H1 (cell line): ENCODE results near the gene GJD2. TPM values are rescaled to one million over a fixed set of nuclear protein-coding genes. Genes with fewer than 3 reads are reported as not detected.

Experiments
- CTCF ChIA-PET: fragments of 300-600 bp; sonication (Branson Sonifier 250); formaldehyde crosslinking; loops from one replicate; lab custom pipeline; 2021; ENCODE audit not compliant: partially characterized antibody; lab: Charles Lee
- POLR2A ChIA-PET: fragments of 300-600 bp; sonication (Branson Sonifier 250); formaldehyde crosslinking; loops from one replicate; lab custom pipeline; 2021; ENCODE audit warnings: inconsistent platforms; ENCODE audit not compliant: partially characterized antibody; lab: Charles Lee
- DNase-seq, 2 experiments: peaks; one replicate each; pipeline versions ENCODE4 v3.0.0 to v3.0.0-alpha.2; 2010 to 2022; ENCODE audit warnings: low spot score in 2 of 2, low read depth in 1 of 2, mixed read lengths in 1 of 2
- FAIRE-seq: peaks from 2 replicates; lab custom pipeline; 2011; peaks lifted over from hg19 to GRCh38; lab: Jason Lieb, UNC
- H2AFZ ChIP-seq: 2 replicates; pipeline ENCODE4 v1.8.1; 2012; ENCODE audit warnings: low read length, inconsistent platforms
- H2AK5ac ChIP-seq: 2 replicates; pipeline ENCODE4 v1.6.1; 2013; ENCODE audit warnings: low read depth, low read length
- H2BK120ac ChIP-seq: replicated peaks from 2 replicates; pipeline ENCODE3; 2013; ENCODE audit warnings: low read depth, low read length, inconsistent platforms
- H2BK12ac ChIP-seq: 2 replicates; pipeline ENCODE4 v1.6.1; 2013; ENCODE audit warnings: low read depth, low read length
- H2BK15ac ChIP-seq: 2 replicates; pipeline ENCODE4 v1.6.1; 2013; ENCODE audit warnings: low read length
- H2BK20ac ChIP-seq: 2 replicates; pipeline ENCODE4 v1.6.1; 2013; ENCODE audit warnings: low read length
- H2BK5ac ChIP-seq: 2 replicates; pipeline ENCODE4 v1.6.1; 2013; ENCODE audit warnings: low read depth, low read length
- H3K14ac ChIP-seq: 2 replicates; pipeline ENCODE4 v1.6.1; 2013; ENCODE audit warnings: inconsistent platforms; ENCODE audit not compliant: insufficient read length
- H3K18ac ChIP-seq: 2 replicates; pipeline ENCODE4 v1.6.1; 2013; ENCODE audit warnings: low read length; ENCODE audit errors: extremely low read depth
- H3K23ac ChIP-seq: 2 replicates; pipeline ENCODE4 v1.6.1; 2013; ENCODE audit warnings: inconsistent platforms; ENCODE audit not compliant: insufficient read length
- H3K23me2 ChIP-seq: 2 replicates; pipeline ENCODE4 v1.6.1; 2013; ENCODE audit warnings: low read depth, low read length
- H3K27ac ChIP-seq: 2 replicates; pipeline ENCODE4 v1.6.1; 2011; ENCODE audit warnings: low read depth, low read length, inconsistent platforms
- H3K27me3 ChIP-seq, 4 experiments: replicated peaks in 1 of 4; 1 replicate in 1 of 4; 2 replicates in 3 of 4; pipeline versions ENCODE4 v1.6.1 to v1.8.1; 2011 to 2013; ENCODE audit warnings: low read length in 3 of 4, mild to moderate bottlenecking in 3 of 4, inconsistent platforms in 2 of 4, mixed read lengths in 2 of 4, moderate library complexity in 1 of 4; ENCODE audit not compliant: control insufficient read depth in 3 of 4, insufficient read depth in 3 of 4; ENCODE audit errors: extremely low read depth in 1 of 4
- H3K36me3 ChIP-seq, 4 experiments: 2 replicates each; pipeline versions ENCODE4 v1.6.1 to v1.8.1; 2011 to 2013; ENCODE audit warnings: mild to moderate bottlenecking in 4 of 4, low read length in 3 of 4, moderate library complexity in 2 of 4, control low read depth in 1 of 4, inconsistent platforms in 1 of 4; ENCODE audit not compliant: insufficient read depth in 4 of 4, control insufficient read depth in 2 of 4
- H3K4ac ChIP-seq: replicated peaks from 2 replicates; pipeline ENCODE3; 2013; ENCODE audit warnings: low read length, low read depth, mixed read lengths, inconsistent platforms; ENCODE audit not compliant: insufficient read length
- H3K4me1 ChIP-seq, 4 experiments: replicated peaks in 1 of 4; 1 replicate in 1 of 4; 2 replicates in 3 of 4; pipeline versions ENCODE4 v1.6.1 to v1.8.1; 2011 to 2013; ENCODE audit warnings: low read length in 3 of 4, inconsistent platforms in 2 of 4, mixed read lengths in 1 of 4; ENCODE audit not compliant: insufficient read depth in 4 of 4, control insufficient read depth in 3 of 4
- H3K4me2 ChIP-seq, 2 experiments: 2 replicates each; pipeline versions ENCODE4 v1.6.1 to v1.8.1; 2011 to 2013; ENCODE audit warnings: low read depth in 2 of 2, low read length in 2 of 2, control low read depth in 1 of 2, inconsistent platforms in 1 of 2, mild to moderate bottlenecking in 1 of 2; ENCODE audit not compliant: insufficient read depth in 1 of 2
- H3K4me3 ChIP-seq, 4 experiments: fragments of 200-600, 300-600 bp in 1 of 4; sonication (generic), shearing (Covaris generic), sonication (Bioruptor Twin) in 1 of 4; 2 replicates each; pipeline versions ENCODE4 v1.5.1 to v1.8.1; 2011 to 2016; ENCODE audit warnings: low read length in 4 of 4, low read depth in 3 of 4, control low read depth in 2 of 4, inconsistent platforms in 2 of 4, mild to moderate bottlenecking in 2 of 4, mixed read lengths in 1 of 4, moderate library complexity in 1 of 4; ENCODE audit not compliant: insufficient read depth in 2 of 4; ENCODE audit errors: extremely low read depth in 1 of 4
- H3K56ac ChIP-seq: replicated peaks from 2 replicates; pipeline ENCODE3; 2013; ENCODE audit warnings: low read depth, mild to moderate bottlenecking, mixed read lengths, low read length, inconsistent platforms; ENCODE audit not compliant: insufficient read length
- H3K79me1 ChIP-seq: 2 replicates; pipeline ENCODE4 v1.6.1; 2013; ENCODE audit warnings: low read depth, low read length, control low read depth
- H3K79me2 ChIP-seq, 2 experiments: 2 replicates each; pipeline versions ENCODE4 v1.6.1 to v1.8.1; 2012 to 2013; ENCODE audit warnings: low read length in 2 of 2, mild to moderate bottlenecking in 2 of 2, inconsistent platforms in 1 of 2; ENCODE audit not compliant: insufficient read depth in 2 of 2, control insufficient read depth in 1 of 2
- H3K9ac ChIP-seq, 4 experiments: replicated peaks in 1 of 4; 1 replicate in 1 of 4; 2 replicates in 3 of 4; pipeline versions ENCODE4 v1.6.1 to v1.8.1; 2011 to 2013; ENCODE audit warnings: low read depth in 3 of 4, low read length in 3 of 4, control low read depth in 2 of 4, mild to moderate bottlenecking in 2 of 4, moderate library complexity in 2 of 4, inconsistent platforms in 1 of 4; ENCODE audit errors: extremely low read depth in 1 of 4
- H3K9me3 ChIP-seq, 2 experiments: 2 replicates each; pipeline versions ENCODE4 v1.6.1 to v1.8.1; 2012 to 2013; ENCODE audit warnings: mild to moderate bottlenecking in 2 of 2, moderate library complexity in 2 of 2, control low read depth in 1 of 2, inconsistent platforms in 1 of 2, low read depth in 1 of 2, low read length in 1 of 2, mixed read lengths in 1 of 2; ENCODE audit not compliant: insufficient read depth in 2 of 2
- H4K20me1 ChIP-seq, 2 experiments: replicated peaks in 1 of 2; 2 replicates each; pipeline versions ENCODE3 to v1.8.1; 2011 to 2013; ENCODE audit warnings: inconsistent platforms in 2 of 2, low read length in 2 of 2, mild to moderate bottlenecking in 1 of 2; ENCODE audit not compliant: insufficient read depth in 2 of 2, control insufficient read depth in 1 of 2
- H4K5ac ChIP-seq: 2 replicates; pipeline ENCODE4 v1.6.1; 2013; ENCODE audit warnings: low read length, low read depth, mixed read lengths, inconsistent platforms; ENCODE audit not compliant: insufficient read length
- H4K8ac ChIP-seq: 2 replicates; pipeline ENCODE4 v1.8.0; 2013; ENCODE audit warnings: mild to moderate bottlenecking, moderate library complexity, low read length, inconsistent platforms; ENCODE audit not compliant: insufficient read depth; ENCODE audit errors: extremely low read depth
- H4K91ac ChIP-seq: replicated peaks from 2 replicates; pipeline ENCODE3; 2013; ENCODE audit warnings: low read length, mixed read lengths, inconsistent platforms; ENCODE audit not compliant: insufficient read length
- CTBP2 ChIP-seq: IDR thresholded peaks from 2 replicates; pipeline ENCODE4 v1.7.0; 2011; ENCODE audit warnings: borderline replicate concordance, mild to moderate bottlenecking, moderate library complexity, mixed read lengths, low read length; ENCODE audit not compliant: insufficient read depth, insufficient read length
- GTF2F1 ChIP-seq: IDR thresholded peaks from 2 replicates; pipeline ENCODE4 v1.6.1; 2012; ENCODE audit warnings: low read depth, low read length, improper control_type of control experiment, borderline replicate concordance
- KDM4A ChIP-seq: IDR thresholded peaks from one replicate; pipeline ENCODE4 v1.7.1; 2012; ENCODE audit warnings: low read depth, mild to moderate bottlenecking, moderate library complexity, low read length, inconsistent platforms; ENCODE audit not compliant: severe bottlenecking
- POU5F1 ChIP-seq: IDR thresholded peaks from 2 replicates; pipeline ENCODE4 v1.6.1; 2011; ENCODE audit warnings: low read depth, mild to moderate bottlenecking, low read length, moderate library complexity
- RAD21 ChIP-seq, 2 experiments: IDR thresholded peaks in 1 of 2; conservative IDR thresholded peaks in 1 of 2; 2 replicates each; pipeline ENCODE4 v1.6.1; 2011; ENCODE audit warnings: low read depth in 2 of 2, low read length in 2 of 2, improper control_type of control experiment in 1 of 2, inconsistent platforms in 1 of 2, mild to moderate bottlenecking in 1 of 2, moderate library complexity in 1 of 2
- SAP30 ChIP-seq: fragments of 300-600 bp; sonication (generic); IDR thresholded peaks from 2 replicates; pipeline ENCODE4 v1.7.1; 2012; ENCODE audit warnings: low read length, moderate library complexity, mild to moderate bottlenecking, inconsistent platforms; ENCODE audit not compliant: insufficient read depth, insufficient replicate concordance
- SIX5 ChIP-seq: IDR thresholded peaks from 2 replicates; pipeline ENCODE4 v1.6.1; 2011; ENCODE audit warnings: mild to moderate bottlenecking, low read depth, low read length
- SP1 ChIP-seq: IDR thresholded peaks from 2 replicates; pipeline ENCODE4 v1.6.1; 2011; ENCODE audit warnings: low read depth, low read length
- TAF1 ChIP-seq: IDR thresholded peaks from 2 replicates; pipeline ENCODE4 v1.6.1; 2011; ENCODE audit warnings: mild to moderate bottlenecking, low read depth, low read length
- TBP ChIP-seq: IDR thresholded peaks from 2 replicates; pipeline ENCODE4 v1.6.1; 2011; ENCODE audit warnings: low read depth, low read length, improper control_type of control experiment
- WGBS, 2 experiments: shearing (Covaris generic) in 1 of 2; methylation state at CpG; one replicate each; pipeline versions ENCODE4 v1.1.6 to v1.1.7; 2013 to 2015; ENCODE audit warnings: low lambda C conversion rate in 2 of 2, mixed read lengths in 2 of 2, inconsistent platforms in 1 of 2, low coverage in 1 of 2, missing lambda C conversion rate in 1 of 2; ENCODE audit not compliant: insufficient replicate concordance in 2 of 2, insufficient coverage in 1 of 2, insufficient read length in 1 of 2; ENCODE audit errors: extremely low coverage in 1 of 2, missing lambda C conversion rate in 1 of 2; 5-methylcytosine and 5-hydroxymethylcytosine counted together
- polyA plus RNA-seq, 7 experiments: library from polyadenylated mRNA; depleted of rRNA in 3 of 7; stranded (reverse) in 5 of 7; unstranded in 2 of 7; fragments of >200 nt in 5 of 7; fragments of 200-250 nt in 2 of 7; gene quantifications; 1 replicate in 5 of 7; 2 replicates in 1 of 7; 4 replicates in 1 of 7; pipeline versions ENCODE4 v1.2.1 to v1.2.3, GENCODE V29; 2011 to 2013; ENCODE audit warnings: missing spikeins in 2 of 7, mixed read lengths in 2 of 7
- total RNA-seq: library from RNA; stranded (reverse); fragmentation: NEBNext Ultra II Directional; extraction: Animal tissue kit (Norgen Biotek cat#: 25700); gene quantifications from 2 replicates; pipeline ENCODE4 v1.2.1, GENCODE V29; 2021
- TF ChIP-seq, protein P1 (sequence below): IDR thresholded peaks from 2 replicates; pipeline ENCODE4 v1.6.1; 2011; ENCODE audit warnings: low read length, improper control_type of control experiment
- TF ChIP-seq, protein P2 (sequence below): IDR thresholded peaks from 2 replicates; pipeline ENCODE4 v1.6.1; 2012; ENCODE audit warnings: inconsistent platforms

Gene GJD2
- total and polyA plus RNA-seq, 2 of the 8 experiments (the other 6 are each of a cell fraction or from before 2014, with no cell fraction given), result 0.39 to 0.54 TPM

DNA sequence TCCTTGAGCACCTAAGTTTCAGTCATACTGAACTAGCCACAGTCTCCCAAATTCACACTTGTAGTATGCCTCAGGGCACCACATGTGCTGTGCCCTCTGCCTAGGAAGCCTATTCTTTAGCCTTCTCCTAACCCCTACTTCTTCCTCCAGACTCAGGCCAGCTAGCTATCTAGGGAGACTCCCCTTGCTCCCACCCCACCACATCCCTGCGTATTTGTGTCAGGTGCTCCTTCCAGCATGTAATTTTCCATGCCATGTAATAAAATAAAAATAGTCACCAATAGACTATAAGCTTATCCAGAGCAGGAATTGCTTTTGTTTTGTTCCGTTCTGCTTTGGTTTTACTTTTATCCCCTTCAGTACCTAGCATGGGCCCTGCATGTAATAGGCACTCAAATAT is 14.9 kb upstream of the GJD2 start:
- H2BK12ac ChIP-seq, result no peak overlapping the region
- H3K4me3 ChIP-seq, result no peak overlapping the region
- H3K56ac ChIP-seq, result no peak overlapping the region
- H3K4ac ChIP-seq, result no peak overlapping the region
- H3K4me2 ChIP-seq, result no peak overlapping the region
- no peak overlapping the region for H2BK20ac ChIP-seq
- no peaks in the 10 kb centered on the region for H3K23me2 ChIP-seq
- no peak overlapping the region for H3K23ac ChIP-seq
- no peaks in the 10 kb centered on the region for H3K36me3 ChIP-seq
- H4K91ac ChIP-seq, result no peak overlapping the region
- DNase-seq, result no peak
- H3K79me1 ChIP-seq, result no peaks in the 10 kb centered on the region
- FAIRE-seq, result no peak
- H4K5ac ChIP-seq, result no peak overlapping the region
- no peaks in the 10 kb centered on the region for H3K9me3 ChIP-seq
- H3K79me2 ChIP-seq, result no peaks in the 10 kb centered on the region
- no peak overlapping the region for H2BK5ac ChIP-seq
- H3K18ac ChIP-seq, result no peak overlapping the region
- H2AK5ac ChIP-seq, result no peak overlapping the region
- H3K4me1 ChIP-seq, result peaks cover 0 to 6% (median 3%) of the 10 kb centered on the region in 4 experiments; a peak in 4 of 7 replicates
- H3K14ac ChIP-seq, result no peak overlapping the region
- no peak overlapping the region for H2BK120ac ChIP-seq
- 88% methylated on average over 2 of the region's 2 CpGs; no CpG with 5 or more reads in 1 of the 2 experiments for WGBS, 2 experiments
- H4K20me1 ChIP-seq, result no peaks in the 10 kb centered on the region
- H2AFZ ChIP-seq, result no peak overlapping the region
- POLR2A ChIA-PET, result no interaction called here
- H3K27ac ChIP-seq, result no peak overlapping the region
- no peak overlapping the region for H2BK15ac ChIP-seq
- H4K8ac ChIP-seq, result no peak overlapping the region
- CTCF ChIA-PET, result interaction anchor here (1.5 kb wide), 1 partner anchor 61 kb away, joined by 4 read pairs; no protein-coding TSS in a partner anchor
- H3K27me3 ChIP-seq, result no peaks in the 10 kb centered on the region
- H3K9ac ChIP-seq, result no peak overlapping the region
- no peak for TF ChIP-seq POU5F1
- TF ChIP-seq, protein P1, sequence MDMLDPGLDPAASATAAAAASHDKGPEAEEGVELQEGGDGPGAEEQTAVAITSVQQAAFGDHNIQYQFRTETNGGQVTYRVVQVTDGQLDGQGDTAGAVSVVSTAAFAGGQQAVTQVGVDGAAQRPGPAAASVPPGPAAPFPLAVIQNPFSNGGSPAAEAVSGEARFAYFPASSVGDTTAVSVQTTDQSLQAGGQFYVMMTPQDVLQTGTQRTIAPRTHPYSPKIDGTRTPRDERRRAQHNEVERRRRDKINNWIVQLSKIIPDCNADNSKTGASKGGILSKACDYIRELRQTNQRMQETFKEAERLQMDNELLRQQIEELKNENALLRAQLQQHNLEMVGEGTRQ, result no peak
- no peak for TF ChIP-seq CTBP2
- no peak for TF ChIP-seq SP1
- TF ChIP-seq TBP, result no peak
- no peak for TF ChIP-seq SIX5
- TF ChIP-seq SAP30, result no peak
- TF ChIP-seq, protein P2, sequence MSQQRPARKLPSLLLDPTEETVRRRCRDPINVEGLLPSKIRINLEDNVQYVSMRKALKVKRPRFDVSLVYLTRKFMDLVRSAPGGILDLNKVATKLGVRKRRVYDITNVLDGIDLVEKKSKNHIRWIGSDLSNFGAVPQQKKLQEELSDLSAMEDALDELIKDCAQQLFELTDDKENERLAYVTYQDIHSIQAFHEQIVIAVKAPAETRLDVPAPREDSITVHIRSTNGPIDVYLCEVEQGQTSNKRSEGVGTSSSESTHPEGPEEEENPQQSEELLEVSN, result no peak
- TF ChIP-seq TAF1, result no peak
- TF ChIP-seq RAD21 (IDR thresholded peaks at IDR 0.05 in 1 of 2, conservative IDR thresholded peaks at IDR 0.05 in 1 of 2; ENCODE audit: low read depth in 2 of 2, low read length in 2 of 2), result no peak
- no peak for TF ChIP-seq KDM4A
- TF ChIP-seq GTF2F1, result no peak
